NCI-H345 treated with DMSO at 0.1 percent for 48 hours (cell line): ENCODE data around the gene TMEM132D.
"Not testable (repeated sequence)": the region's sequence is repeated elsewhere in the genome, so short reads cannot be mapped to it uniquely, and the experiment has no call there.

ENCODE experiments used
- DNase-seq: peaks from one replicate; lab custom pipeline; 2025; ENCODE audit not compliant: unreplicated experiment; lab: John Stamatoyannopoulos, UW

The TMEM132D gene

DNA sequence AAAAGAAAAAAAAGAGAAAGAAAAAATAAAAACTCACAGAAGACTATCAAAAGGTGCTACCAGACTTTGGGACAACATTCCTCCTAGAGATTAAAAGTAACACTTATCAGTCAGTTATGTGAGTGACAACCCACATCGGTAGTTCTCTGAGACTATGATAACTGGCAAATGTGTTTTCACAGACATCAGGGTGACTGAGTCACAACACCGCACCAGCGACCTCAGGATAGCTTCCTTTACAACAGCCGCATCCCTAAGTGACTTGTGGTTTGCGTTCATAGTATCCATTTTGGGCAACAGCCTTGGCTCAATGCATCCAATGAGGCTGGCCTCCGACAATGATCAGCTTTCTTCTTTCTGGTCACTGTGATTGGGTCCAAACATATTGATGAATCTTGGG, 359.1 kb downstream of the TMEM132D start:
- DNase-seq, result no peak

DNA sequence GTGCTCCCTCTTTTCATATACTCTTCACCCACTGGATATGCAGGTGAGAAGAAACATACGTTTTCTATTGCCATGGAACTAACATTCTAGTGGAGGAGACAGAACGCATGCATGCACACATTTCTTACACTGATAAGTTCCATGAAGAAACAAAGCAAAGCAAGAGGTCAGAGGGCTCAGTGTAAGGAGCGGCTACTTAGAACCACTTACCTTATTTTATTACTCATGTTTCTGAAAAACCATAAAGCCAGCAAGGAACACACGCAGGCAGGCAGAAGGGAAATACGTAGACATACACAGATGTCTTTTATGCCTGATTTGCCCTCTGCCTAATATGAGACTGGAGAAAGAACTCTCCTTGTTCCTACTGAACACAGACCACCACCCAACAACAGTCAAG, 362.9 kb downstream of the TMEM132D start:
- no peak for DNase-seq

DNA sequence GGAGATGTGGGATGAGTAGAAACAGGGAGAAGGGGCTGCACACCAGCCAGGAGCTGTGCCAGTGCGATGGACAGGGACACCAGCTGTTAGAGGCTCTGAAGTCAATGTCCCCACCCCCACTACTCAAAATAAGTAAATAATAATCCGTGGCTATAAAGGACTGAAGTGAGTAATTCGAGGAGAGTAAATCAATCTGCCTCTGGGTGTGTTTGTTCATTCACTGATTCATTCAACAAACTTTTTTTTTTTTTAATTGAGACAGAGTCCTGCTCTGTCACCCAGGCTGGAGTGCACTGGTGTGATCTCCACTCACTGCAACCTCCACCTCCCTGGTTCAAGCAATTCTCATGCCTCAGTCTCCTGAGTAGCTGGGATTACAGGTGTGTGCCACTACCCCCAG, 363.6 kb downstream of the TMEM132D start:
- DNase-seq, result peak; percentile 41

DNA sequence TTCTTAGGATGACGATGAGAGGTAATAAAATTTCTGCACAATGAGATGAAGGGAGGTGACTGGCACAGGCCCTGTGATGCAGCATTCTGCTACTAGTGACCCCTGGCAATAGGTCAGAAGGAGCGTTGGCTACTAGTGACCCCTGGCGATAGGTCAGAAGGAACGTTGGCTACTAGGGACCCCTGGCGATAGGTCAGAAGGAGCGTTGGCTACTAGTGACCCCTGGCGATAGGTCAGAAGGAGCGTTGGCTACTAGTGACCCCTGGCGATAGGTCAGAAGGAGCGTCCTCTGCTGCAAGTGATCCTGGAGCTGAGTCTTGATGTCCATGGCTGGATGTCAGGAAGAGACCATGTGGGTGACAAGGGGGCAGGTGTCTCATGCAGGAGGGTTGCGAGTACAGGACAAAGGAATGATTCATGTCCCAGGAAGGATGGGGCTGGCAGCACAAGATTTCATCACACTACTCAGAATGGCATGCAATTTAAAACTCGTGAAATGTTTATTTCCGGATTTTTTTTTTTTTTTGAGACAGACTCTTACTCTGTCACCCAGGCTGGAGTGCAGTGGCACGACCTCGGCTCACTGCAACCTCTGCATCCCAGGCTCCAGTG, 365.0 kb downstream of the TMEM132D start:
- DNase-seq, result not testable (repeated sequence)

DNA sequence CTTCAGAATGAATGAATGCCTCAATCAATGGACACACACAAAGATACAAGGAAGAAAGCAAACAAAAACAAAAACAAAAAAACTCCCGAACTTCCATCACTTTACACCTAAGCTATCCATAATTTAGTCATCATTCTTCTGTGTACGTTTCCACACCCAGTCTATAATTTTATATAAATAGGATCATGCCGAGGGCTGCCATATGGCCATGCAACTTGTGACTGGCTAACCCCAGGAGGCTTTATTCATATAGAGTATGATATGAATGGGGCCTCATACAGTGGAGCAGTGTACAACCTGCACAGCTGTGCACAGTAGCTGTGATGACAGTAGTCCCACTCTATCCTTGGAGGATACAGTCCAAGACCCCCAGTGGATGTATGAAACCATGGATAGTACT, 365.7 kb downstream of the TMEM132D start:
- no peak for DNase-seq

DNA sequence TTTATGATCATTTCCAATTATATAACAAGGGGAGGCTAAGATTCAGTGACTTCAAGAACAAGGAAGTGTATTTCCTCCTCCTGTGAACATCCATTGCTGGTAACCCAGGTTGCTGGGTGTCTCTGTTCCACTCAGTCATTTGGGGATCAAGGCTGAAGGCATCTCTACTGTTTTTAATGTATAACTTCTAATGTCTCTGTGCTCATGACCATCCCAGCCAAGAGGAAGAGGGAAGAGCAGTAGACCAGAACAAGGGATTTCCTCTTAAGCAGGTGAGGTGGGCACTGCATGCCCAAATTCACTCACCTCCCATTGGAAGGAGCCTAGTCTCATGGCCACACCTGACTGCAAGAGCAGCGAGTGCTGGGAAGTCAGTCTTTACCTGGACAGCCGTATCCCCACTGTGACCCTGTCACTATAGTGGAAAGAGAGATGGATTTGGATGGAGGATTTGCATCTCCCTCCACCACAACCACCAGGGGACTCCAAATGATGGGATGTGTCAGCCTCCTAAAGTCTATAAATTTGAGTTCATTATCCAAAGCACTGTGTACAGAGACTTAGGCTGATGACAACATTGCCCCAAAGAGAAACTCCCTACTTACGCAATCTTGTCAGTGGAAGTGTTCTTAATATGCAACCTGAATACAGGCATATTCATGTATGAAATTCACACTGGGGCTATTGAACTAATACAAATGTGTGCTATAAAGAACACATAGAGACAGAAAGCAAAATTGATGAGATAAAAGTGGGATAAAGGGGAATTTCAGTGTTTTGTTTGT, 368.7 kb downstream of the TMEM132D start:
- DNase-seq, result no peak

DNA sequence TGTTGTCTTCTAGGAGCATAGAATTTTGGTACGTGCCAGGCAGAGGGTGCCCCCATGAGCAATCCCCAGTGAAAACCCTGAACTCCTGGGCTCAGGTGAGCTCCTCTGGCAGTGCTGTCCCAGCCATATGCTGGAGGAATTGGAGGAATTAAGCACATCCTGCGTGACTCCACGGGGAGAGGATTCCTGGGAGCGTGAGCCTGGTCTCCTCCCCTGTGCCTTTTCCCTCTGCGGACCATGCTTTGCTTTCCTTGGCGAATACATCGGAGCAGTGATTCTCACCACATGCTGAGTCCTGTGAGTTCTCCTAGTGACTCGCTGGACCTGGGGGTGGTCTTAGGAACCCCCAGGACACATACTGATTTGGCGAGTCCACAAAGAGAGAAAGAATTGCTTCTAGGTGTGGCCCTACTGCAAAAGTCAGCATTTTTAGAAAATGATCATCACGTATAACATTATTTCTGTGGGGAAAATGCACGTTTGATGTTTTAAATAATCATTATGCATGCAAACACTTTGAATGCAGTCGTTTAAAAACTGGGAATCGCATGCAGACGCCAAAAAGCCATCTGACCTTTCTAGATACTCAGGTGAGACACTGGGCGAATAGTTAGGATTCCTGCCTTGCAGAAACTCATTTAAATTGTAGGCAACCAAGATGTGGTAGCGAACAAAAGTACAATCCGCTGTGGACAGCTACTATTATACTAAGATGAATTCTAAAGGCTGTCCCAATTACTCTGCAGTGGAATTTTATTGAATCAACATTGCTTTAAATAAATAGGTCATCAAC, 370.9 kb downstream of the TMEM132D start:
- DNase-seq, result no peak

DNA sequence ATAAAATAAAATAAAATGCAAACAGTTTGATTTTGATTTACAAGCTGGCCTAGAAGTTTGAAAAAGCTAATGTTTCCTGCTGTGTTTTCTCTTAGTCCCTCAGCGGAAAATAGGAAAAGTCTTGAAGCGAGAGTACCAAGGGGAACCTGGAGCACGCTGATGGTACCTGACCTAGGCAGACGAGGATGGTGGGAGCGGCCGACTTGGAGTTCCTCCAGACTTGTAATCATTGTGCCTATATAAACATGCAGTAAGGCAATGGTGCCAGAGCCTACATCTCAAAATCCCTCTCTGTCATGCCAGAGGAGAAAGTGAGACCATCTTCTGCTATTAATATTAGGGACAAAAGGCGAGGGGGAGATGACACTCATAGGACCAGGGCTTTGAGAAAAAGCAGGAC, 371.7 kb downstream of the TMEM132D start:
- DNase-seq, result no peak

DNA sequence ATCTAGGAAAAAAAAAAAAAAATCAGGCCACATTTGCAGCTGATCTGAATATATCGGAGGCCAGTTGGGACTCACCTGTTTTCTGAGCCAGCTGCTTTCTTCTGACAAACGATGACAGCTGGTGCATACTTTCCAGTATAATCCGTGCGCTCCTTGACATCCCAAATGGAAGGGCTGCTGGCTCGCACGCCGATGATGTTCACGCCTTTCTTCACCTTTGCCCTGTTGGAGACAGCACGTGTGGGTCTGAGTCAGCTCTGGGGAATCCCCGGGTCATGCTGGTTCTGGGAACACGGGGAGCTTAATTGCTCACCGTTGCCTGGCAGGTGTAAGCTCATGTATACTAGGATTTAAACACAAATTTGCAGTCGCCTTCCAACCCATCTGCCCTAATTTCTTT, 372.8 kb downstream of the TMEM132D start:
- DNase-seq, result no peak

DNA sequence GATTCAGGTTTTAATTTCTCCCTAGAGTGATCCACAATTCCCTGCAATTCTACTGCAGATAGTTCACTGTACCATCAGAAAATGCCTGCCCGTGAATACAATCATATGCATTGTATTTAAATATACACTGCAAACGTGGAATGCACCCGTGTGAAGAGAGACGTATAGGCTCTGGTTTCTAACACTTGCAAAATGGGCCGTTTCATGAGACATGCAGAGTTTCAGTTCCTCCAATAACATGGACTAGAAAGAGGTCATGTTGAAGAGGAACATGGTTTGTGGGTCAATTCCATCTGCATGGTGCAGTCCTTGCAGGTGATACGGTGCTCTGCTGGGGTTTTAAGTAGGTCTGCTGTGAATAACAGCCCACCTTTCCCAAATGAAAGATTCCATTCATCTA, 373.3 kb downstream of the TMEM132D start:
- DNase-seq, result no peak

DNA sequence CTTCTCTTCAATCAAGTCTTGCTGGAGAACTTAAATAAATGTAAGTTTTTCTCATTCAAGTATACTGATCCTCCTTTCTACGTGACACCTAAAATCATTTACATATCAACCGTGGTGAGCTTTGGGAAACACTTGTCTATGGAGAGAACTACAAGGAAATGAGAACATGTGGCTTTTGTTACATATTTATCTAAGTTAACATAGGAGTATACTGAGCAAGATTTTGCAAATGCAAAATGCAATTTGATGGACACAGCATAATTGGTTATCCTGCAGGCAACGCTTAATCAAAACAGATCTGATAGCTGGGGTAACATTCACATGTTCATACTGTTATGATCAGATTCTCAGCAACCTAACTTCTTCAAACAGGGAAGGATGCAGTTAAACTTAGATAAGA, 376.3 kb downstream of the TMEM132D start:
- no peak for DNase-seq

DNA sequence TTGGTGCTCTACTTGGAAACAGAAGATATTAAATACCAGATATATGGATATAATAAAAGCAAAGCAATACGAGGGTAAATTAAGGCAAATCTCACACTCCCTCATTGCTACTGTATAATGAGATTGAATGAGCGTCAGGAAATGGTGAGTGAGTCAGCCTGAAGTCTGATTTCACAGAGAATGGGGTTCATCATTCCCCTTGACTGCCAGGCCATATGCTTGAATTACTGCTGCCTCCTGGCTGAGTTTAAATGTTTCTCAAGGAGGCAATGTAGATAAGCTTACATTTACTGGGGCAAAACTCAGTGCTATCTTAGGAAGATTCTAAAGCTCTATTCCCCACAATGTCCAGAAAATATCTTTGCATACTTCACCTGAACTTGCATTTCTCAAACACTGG, 380.2 kb downstream of the TMEM132D start:
- DNase-seq, result no peak

DNA sequence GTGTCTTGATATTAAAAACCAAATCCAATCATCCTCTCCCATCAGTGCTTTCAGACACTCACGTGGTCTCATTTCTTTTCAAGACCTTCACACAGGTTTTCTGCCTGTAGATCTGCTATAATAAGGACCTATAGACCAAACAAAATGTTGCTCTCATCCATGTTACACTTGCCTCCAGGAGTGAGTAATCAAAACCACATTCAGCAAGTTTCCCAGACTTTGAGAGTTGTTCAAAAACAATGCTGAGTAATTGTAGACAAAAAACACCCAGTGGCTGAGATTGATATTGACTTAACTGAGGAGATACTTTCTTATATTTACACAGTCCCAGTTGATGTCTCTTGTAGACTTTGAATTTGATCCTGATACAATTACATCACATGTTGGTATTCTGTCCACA, 383.1 kb downstream of the TMEM132D start:
- no peak for DNase-seq

DNA sequence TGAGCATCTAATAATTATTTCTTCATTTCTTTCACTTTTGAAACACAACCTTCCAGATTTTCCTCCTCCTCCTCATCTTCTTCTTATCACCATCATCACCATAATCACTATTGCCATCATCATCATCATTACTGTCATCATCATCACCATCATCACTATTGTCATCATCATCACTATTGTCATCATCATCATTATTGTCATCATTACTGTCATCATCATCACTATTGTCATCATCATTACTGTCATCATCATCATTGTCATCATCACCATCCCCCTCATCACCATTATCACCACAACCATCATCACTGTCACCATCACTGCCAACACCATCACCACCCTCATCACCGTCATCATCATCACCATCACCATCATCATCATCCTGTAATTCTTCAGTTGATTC, 400.0 kb downstream of the TMEM132D start:
- DNase-seq, result no peak

DNA sequence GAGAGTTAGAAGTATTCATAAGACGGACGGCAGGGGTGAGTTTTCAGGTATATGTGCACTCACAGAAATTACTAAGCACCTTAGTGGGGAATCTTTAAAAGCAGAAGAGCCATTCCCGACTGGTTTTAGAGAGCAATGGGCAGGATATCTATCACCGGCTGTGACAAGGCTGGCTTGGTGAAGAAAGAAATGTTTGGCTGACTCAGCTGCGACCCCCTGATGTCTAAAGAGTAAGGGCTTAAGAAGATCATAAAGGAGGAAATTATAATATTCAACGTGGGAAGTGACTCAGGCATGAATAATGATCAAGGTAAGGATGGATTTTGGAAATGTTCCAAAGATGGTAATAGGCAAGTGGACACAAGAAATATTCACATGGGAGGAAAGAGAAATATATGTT, 407.6 kb downstream of the TMEM132D start:
- no peak for DNase-seq

DNA sequence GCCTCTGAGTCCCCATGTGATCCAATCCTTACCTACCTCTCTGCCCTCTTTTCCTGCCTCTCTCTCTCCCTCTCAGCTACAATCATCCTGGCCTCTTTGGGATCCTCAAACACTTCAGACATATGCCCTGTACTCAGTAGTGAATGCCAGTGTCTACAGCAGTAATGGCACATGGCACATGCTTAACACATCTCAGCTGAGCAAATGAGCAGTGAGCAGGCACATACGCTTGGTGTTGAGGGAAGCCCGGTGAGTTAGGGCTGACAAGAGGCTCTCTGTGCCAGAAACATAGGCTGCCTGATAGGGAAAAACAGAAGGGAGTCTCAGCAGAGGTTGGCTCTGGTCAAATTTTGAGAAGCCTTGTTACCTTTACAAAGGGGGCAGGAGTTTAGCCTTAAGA, 409.1 kb downstream of the TMEM132D start:
- DNase-seq, result no peak

DNA sequence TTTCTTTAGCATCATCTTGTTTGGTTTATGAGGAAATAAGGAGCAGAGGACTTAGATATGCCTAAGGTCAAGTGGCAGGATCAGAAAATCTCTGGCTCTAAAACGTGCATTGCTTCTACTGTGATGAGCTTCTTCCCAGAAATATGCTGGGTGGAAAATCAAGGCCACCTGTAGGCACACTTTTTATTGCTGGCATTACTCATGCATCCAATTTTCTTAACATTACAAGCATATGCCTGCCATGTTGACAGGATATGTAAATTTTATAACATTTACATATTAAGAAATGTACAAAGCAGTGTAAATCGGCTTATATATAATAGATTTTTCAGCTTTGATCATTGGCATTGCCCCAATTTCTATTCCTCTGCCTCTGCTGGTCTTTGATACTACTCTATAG, 409.6 kb downstream of the TMEM132D start:
- DNase-seq, result no peak

DNA sequence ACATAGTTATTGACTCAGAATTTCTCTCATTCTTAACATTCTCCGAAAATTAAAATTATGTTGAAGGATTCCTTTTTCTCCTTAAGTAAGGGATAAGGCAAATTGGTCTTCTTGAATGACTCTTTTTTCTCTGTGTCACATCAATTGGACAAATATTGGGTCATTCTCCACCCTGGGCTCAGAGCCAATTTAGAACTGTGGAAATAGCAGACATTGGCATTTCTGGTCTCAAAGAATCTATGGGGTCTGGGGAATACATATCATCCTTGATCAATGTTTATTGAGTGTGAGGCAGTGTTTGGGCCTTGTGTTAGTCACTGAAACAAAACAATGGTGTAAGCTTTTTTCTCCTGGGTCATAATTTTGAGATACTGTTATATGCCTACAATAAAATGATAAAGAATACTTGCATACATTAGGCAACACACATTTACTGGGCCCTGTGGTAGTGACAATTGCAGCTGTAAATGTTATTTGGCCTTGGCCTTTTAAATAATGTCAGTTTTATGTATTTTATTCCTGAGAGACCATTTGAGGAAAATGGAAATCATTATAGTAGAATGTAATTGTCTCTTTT, 414.6 kb downstream of the TMEM132D start:
- no peak for DNase-seq

DNA sequence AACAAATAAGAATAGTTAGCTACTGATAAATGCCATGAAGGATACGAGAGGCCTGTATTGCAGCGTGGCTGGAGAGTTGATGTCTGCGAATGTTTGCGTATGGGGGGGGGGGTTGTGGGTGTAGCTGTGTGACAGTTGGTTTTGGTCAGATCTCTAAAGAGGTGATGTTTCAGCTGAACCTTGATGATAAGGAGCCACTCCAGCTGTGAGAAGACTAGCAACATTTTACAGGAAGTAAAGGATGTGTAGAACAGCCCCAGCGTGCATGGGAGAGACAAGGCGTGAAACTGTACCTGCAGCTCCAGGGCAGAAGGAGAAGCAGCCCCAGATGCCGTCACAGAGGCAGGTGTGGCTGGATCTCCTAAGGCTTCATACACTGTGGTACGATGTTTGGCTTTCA, 416.9 kb downstream of the TMEM132D start:
- DNase-seq, result no peak

DNA sequence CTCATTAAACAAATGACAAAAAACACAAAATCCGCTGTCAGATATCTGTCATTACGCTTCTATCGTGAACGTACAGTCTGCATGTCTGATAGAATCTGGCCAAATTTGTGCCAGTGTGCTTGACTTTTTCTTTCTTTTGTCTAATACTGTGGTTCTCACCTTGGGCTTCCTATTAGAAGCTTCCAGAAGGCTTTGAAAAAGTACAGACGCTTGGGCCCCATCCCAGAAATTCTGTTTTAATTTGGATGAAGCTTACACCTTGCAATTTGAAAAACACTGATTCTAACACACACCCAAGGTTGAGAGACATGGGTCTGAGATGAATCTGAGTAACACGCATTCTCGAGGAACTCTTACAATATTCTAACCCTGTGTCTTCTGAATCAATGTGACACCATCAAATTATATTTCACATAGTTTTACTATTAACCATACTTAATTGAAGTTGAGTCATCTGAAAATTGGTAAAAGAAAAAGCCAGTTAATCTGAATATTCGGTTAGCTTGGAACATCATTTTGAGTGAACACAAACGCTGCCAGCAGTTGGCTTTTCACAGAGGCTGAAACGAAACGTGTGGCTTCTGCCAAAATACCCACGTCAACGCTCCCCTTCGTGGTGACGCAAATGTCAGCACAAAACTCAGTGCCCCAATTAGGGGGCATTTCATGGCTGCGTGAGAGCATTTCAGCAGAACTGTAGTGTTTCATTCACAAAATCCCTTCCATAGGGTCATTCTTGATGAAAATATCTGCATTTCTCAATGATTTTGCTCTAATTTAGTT, 420.5 kb downstream of the TMEM132D start:
- no peak for DNase-seq

DNA sequence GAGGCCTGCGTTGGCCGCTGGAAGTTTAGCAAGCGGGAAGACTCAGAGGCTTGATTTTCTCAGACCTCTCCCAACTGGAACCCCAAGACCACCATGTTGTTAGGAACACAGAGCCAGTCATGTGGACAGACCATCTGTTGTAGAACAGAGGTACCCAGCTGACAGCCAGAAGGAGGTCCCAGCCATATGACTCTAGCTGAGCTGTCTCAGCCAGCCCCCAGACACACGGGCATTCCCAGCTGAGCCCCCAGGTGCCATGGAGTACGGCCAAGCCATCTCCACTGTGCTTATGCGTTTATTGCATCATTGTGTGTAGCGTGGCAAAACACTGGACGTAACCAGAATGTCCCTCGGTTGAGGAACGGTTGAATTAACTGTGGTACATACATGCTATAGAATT, 421.9 kb downstream of the TMEM132D start:
- DNase-seq, result no peak
